HUES48 (cell line): ENCODE data around the gene AGXT.

Source experiments
- H3K27ac ChIP-seq: one replicate; pipeline ENCODE4 v1.7.0; 2013; ENCODE audit warnings: low read depth, low read length, inconsistent platforms
- H3K27me3 ChIP-seq: 2 replicates; pipeline ENCODE4 v1.6.1; 2013; ENCODE audit warnings: mild to moderate bottlenecking, low read length; ENCODE audit not compliant: control insufficient read depth, insufficient read depth
- H3K36me3 ChIP-seq: 2 replicates; pipeline ENCODE4 v1.6.1; 2013; ENCODE audit warnings: low read length; ENCODE audit not compliant: control insufficient read depth, insufficient read depth
- H3K4me1 ChIP-seq: 2 replicates; pipeline ENCODE4 v1.6.1; 2013; ENCODE audit warnings: mild to moderate bottlenecking, low read length; ENCODE audit not compliant: control insufficient read depth, insufficient read depth
- H3K4me3 ChIP-seq: 2 replicates; pipeline ENCODE4 v1.5.1; 2013; ENCODE audit warnings: mild to moderate bottlenecking, low read depth, low read length
- H3K9ac ChIP-seq: 2 replicates; pipeline ENCODE4 v1.6.1; 2013; ENCODE audit warnings: mild to moderate bottlenecking, low read depth, low read length, moderate library complexity
- H3K9me3 ChIP-seq: 2 replicates; pipeline ENCODE4 v1.6.1; 2013; ENCODE audit warnings: low read length; ENCODE audit not compliant: control insufficient read depth, insufficient read depth

The AGXT gene

GRCh38 chr2:240872317-240873097 is 3.9 kb downstream of the AGXT start:
- Histone ChIP-seq H3K27ac (no peak overlapping the region), H3K9me3 (no peaks in the 10 kb centered on the region), H3K9ac (no peak overlapping the region), H3K36me3 (no peaks in the 10 kb centered on the region), H3K27me3 (no peaks in the 10 kb centered on the region), H3K4me1 (no peaks in the 10 kb centered on the region), H3K4me3 (no peak overlapping the region)

- H3K27me3 ChIP-seq: no peaks in the 10 kb centered on the region
- H3K27ac ChIP-seq: no peak overlapping the region
- no peak overlapping the region for H3K4me3 ChIP-seq
- no peaks in the 10 kb centered on the region for H3K4me1 ChIP-seq
- H3K36me3 ChIP-seq: no peaks in the 10 kb centered on the region
- H3K9me3 ChIP-seq: no peaks in the 10 kb centered on the region
- H3K9ac ChIP-seq: no peak overlapping the region
These were observed 4.6 kb downstream of the AGXT start for GRCh38 chr2:240873098-240873788.

- Histone ChIP-seq H3K27ac (no peak overlapping the region), H3K9me3 (no peaks in the 10 kb centered on the region), H3K27me3 (no peaks in the 10 kb centered on the region), H3K9ac (no peak overlapping the region), H3K36me3 (no peaks in the 10 kb centered on the region), H3K4me1 (no peaks in the 10 kb centered on the region), H3K4me3 (no peak overlapping the region)
These were observed 5.4 kb downstream of the AGXT start for GRCh38 chr2:240873805-240874714.

- H3K9me3 ChIP-seq: no peaks in the 10 kb centered on the region
These were observed 6.1 kb downstream of the AGXT start for GRCh38 chr2:240874715-240875227.

GRCh38 chr2:240875228-240876034 is 6.8 kb downstream of the AGXT start:
- H3K27me3 ChIP-seq: no peaks in the 10 kb centered on the region
- no peaks in the 10 kb centered on the region for H3K4me1 ChIP-seq
- H3K4me3 ChIP-seq: no peak overlapping the region
- H3K36me3 ChIP-seq: no peaks in the 10 kb centered on the region
- no peak overlapping the region for H3K9ac ChIP-seq
- no peaks in the 10 kb centered on the region for H3K9me3 ChIP-seq
- no peak overlapping the region for H3K27ac ChIP-seq

More at GRCh38 chr2:240874715-240875227, 6.1 kb downstream of the AGXT start:
- Histone ChIP-seq H3K27ac (no peak overlapping the region), H3K27me3 (no peaks in the 10 kb centered on the region), H3K9ac (no peak overlapping the region), H3K4me1 (no peaks in the 10 kb centered on the region), H3K36me3 (no peaks in the 10 kb centered on the region), H3K4me3 (no peak overlapping the region)

GRCh38 chr2:240876035-240876474 is 7.4 kb downstream of the AGXT start:
- Histone ChIP-seq H3K27me3 (no peaks in the 10 kb centered on the region), H3K36me3 (no peaks in the 10 kb centered on the region), H3K9me3 (no peaks in the 10 kb centered on the region), H3K4me1 (no peaks in the 10 kb centered on the region), H3K27ac (no peak overlapping the region), H3K4me3 (no peak overlapping the region), H3K9ac (no peak overlapping the region)

GRCh38 chr2:240876475-240877251 is 8.0 kb downstream of the AGXT start:
- no peaks in the 10 kb centered on the region for H3K36me3 ChIP-seq
- no peaks in the 10 kb centered on the region for H3K27me3 ChIP-seq
- H3K27ac ChIP-seq: no peak overlapping the region
- H3K9ac ChIP-seq: no peak overlapping the region
- no peak overlapping the region for H3K4me3 ChIP-seq
- no peaks in the 10 kb centered on the region for H3K9me3 ChIP-seq
- H3K4me1 ChIP-seq: no peaks in the 10 kb centered on the region

GRCh38 chr2:240877460-240878340 is 9.1 kb downstream of the AGXT start:
- no peaks in the 10 kb centered on the region for H3K9me3 ChIP-seq
- no peak overlapping the region for H3K27ac ChIP-seq
- no peaks in the 10 kb centered on the region for H3K4me1 ChIP-seq
- no peaks in the 10 kb centered on the region for H3K36me3 ChIP-seq
- no peaks in the 10 kb centered on the region for H3K27me3 ChIP-seq
- no peak overlapping the region for H3K4me3 ChIP-seq
- no peak overlapping the region for H3K9ac ChIP-seq

- Histone ChIP-seq H3K9ac (no peak overlapping the region), H3K4me1 (no peaks in the 10 kb centered on the region), H3K36me3 (no peaks in the 10 kb centered on the region), H3K4me3 (no peak overlapping the region), H3K27me3 (no peaks in the 10 kb centered on the region), H3K27ac (no peak overlapping the region), H3K9me3 (no peaks in the 10 kb centered on the region)
These were observed 9.8 kb downstream of the AGXT start for GRCh38 chr2:240878341-240878936.
